H1 (cell line): ENCODE data around the gene ACSF3. TPM values are rescaled to one million over a fixed set of nuclear protein-coding genes. Genes with fewer than 3 reads are reported as not detected.

Experiments
- ATF2 ChIP-seq: IDR thresholded peaks from 2 replicates; pipeline ENCODE4 v1.6.1; 2012; ENCODE audit warnings: low read length, inconsistent platforms
- HDAC6 ChIP-seq: IDR thresholded peaks from one replicate; pipeline ENCODE4 v1.7.1; 2012; ENCODE audit warnings: low read depth, mild to moderate bottlenecking, inconsistent platforms, low read length, moderate library complexity
- polyA plus RNA-seq, 7 experiments: library from polyadenylated mRNA; depleted of rRNA in 3 of 7; stranded (reverse) in 5 of 7; unstranded in 2 of 7; fragments of >200 nt in 5 of 7; fragments of 200-250 nt in 2 of 7; gene quantifications; 1 replicate in 5 of 7; 2 replicates in 1 of 7; 4 replicates in 1 of 7; pipeline versions ENCODE4 v1.2.1 to v1.2.3, GENCODE V29; 2011 to 2013; ENCODE audit warnings: missing spikeins in 2 of 7, mixed read lengths in 2 of 7
- total RNA-seq: library from RNA; stranded (reverse); fragmentation: NEBNext Ultra II Directional; extraction: Animal tissue kit (Norgen Biotek cat#: 25700); gene quantifications from 2 replicates; pipeline ENCODE4 v1.2.1, GENCODE V29; 2021

The ACSF3 gene
- total and polyA plus RNA-seq, 2 of the 8 experiments (the other 6 are each of a cell fraction or from before 2014, with no cell fraction given) = 15.6 to 22.9 TPM

- TF ChIP-seq HDAC6 (no peak), ATF2 (no peak)
Observed at GRCh38 chr16:89123831-89124100, 30.1 kb downstream of the ACSF3 start (continued).
